Ovary (tissue), 9 donors: ENCODE data around the gene NUMA1. TPM values are rescaled to one million over a fixed set of nuclear protein-coding genes. Genes with fewer than 3 reads are reported as not detected.
A peak's percentile ranks its signal among the peaks of the same experiment; 100 is the strongest.

Experiments used
- DNase-seq, 5 donors: peaks; one replicate each; pipeline ENCODE4 v3.0.0-alpha.2; 2019 to 2020
- H3K27ac ChIP-seq, 2 donors: fragments of 200-600 bp; one replicate each; pipeline versions ENCODE4 v1.5.1 to v1.8.0; 2019 to 2022
- H3K27me3 ChIP-seq: fragments of 200-600 bp; one replicate; pipeline ENCODE4 v1.8.0; 2022
- H3K36me3 ChIP-seq: fragments of 200-600 bp; sonication (generic); one replicate; pipeline ENCODE4 v1.5.1; 2019
- H3K4me1 ChIP-seq: one replicate; pipeline ENCODE4 v1.8.1; 2013; ENCODE audit warnings: mild to moderate bottlenecking, moderate library complexity; ENCODE audit not compliant: insufficient read depth
- H3K4me3 ChIP-seq: fragments of 200-600 bp; sonication (generic); one replicate; pipeline ENCODE4 v1.5.1; 2017
- H3K9me3 ChIP-seq, 2 donors: fragments of 200-600 bp in 1 of 2; sonication (generic) in 1 of 2; one replicate each; pipeline versions ENCODE4 v1.5.1 to v1.8.1; 2013 to 2019; ENCODE audit warnings: mild to moderate bottlenecking in 1 of 2, moderate library complexity in 1 of 2
- CTCF ChIP-seq, 3 donors: fragments of 450-650 bp in 2 of 3; fragments of 200-600 bp in 1 of 3; IDR thresholded peaks; one replicate each; pipeline versions ENCODE4 v1.5.1 to v1.8.0; 2016 to 2022; ENCODE audit warnings: antibody characterized with exemption in 3 of 3, mild to moderate bottlenecking in 1 of 3
- EP300 ChIP-seq: sonication (generic); formaldehyde crosslinking; IDR thresholded peaks from one replicate; pipeline ENCODE4 v1.6.1; 2017; ENCODE audit warnings: antibody characterized with exemption
- POLR2A ChIP-seq: fragments of 450-650 bp; IDR thresholded peaks from one replicate; pipeline ENCODE4 v1.6.1; 2017; ENCODE audit warnings: antibody characterized with exemption, mild to moderate bottlenecking, moderate library complexity
- whole genome bisulfite sequencing, 3 donors: extraction: QIAGEN DNeasy Blood & Tissue Kit in 1 of 3; methylation state at CpG; one replicate each; pipeline versions ENCODE4 v1.1.5 to v1.1.7; 2013 to 2017; 5-methylcytosine and 5-hydroxymethylcytosine counted together
- intact Hi-C, 4 donors: fragments of 100-400 bp; cut with DNase I; formaldehyde crosslinking; loops; one replicate each; pipeline versions ENCODE4 v1.11.0 to v1.15.1; 2022 to 2023
- polyA plus RNA-seq, 2 donors: library from polyadenylated mRNA; stranded (reverse); fragments of 200-250 nt in 1 of 2; fragments of 350-450 nt in 1 of 2; fragmentation: Illumina TruSeq in 1 of 2; extraction: RNeasy Lipid Tissue Mini Kit (QIAGEN cat#74804) in 1 of 2; gene quantifications; one replicate each; pipeline ENCODE4 v1.2.3, GENCODE V29; 2013 to 2014
- total RNA-seq, 7 donors: library from RNA; depleted of rRNA in 2 of 7; stranded (reverse); fragments of >200 nt in 2 of 7; fragmentation: NEBNext Ultra II Directional in 3 of 7; extraction: Animal tissue kit (Norgen Biotek cat#: 25700) in 3 of 7; gene quantifications; one replicate each; pipeline versions ENCODE4 v1.1.0 to v1.2.4, GENCODE V29; 2016 to 2023
- donor health status: DM: no; HTN: no; CAD: no; lungs with moderate emphysema.
- donor health status: DM: no; HTN: no; CAD: no.
- donor health status: Bipolar disorder and iron deficiency.
- donor health status: DM: yes; HTN: yes; CAD: no.
- donor health status: DM: no; HTN: no; CAD: no.
- donor health status: DM: yes; HTN: yes; CAD: no.

The NUMA1 gene
- total and polyA plus RNA-seq, 9 donors: 156 to 270 (median 235) TPM

- intact Hi-C loops: no loop called here
- peak overlapping the region in 1 of 2 donors; percentile 27 for H3K27ac ChIP-seq
- DNase-seq: peak; percentile 43 to 63 (median 61)
- no peaks in the 10 kb centered on the region for H3K9me3 ChIP-seq
- no peaks in the 10 kb centered on the region for H3K27me3 ChIP-seq
- peaks cover 18% of the 10 kb centered on the region for H3K4me1 ChIP-seq
- no peaks in the 10 kb centered on the region for H3K36me3 ChIP-seq
- WGBS, 3 donors: 24 to 54% (median 37%) methylated on average over 5 of the region's 5 CpGs
- no peak overlapping the region for H3K4me3 ChIP-seq
- TF ChIP-seq EP300 (no peak), POLR2A (no peak), CTCF (IDR thresholded peaks at IDR 0.05) (no peak)
Measured at GRCh38 chr11:72045849-72046248, 34.5 kb downstream of the NUMA1 start.

GRCh38 chr11:72042064-72042745, 38.1 kb downstream of the NUMA1 start:
- Histone ChIP-seq H3K36me3 (no peaks in the 10 kb centered on the region), H3K4me3 (peak overlapping the region; percentile 57), H3K27ac (peak overlapping the region; percentile 89 to 99), H3K27me3 (no peaks in the 10 kb centered on the region), H3K4me1 (peaks cover 19% of the 10 kb centered on the region), H3K9me3 (no peaks in the 10 kb centered on the region)
- WGBS, 3 donors: 17 to 19% (median 18%) methylated on average over 5 of the region's 5 CpGs
- intact Hi-C loops: loop anchor here in 1 of 4 donors (5.0 kb wide), 1 partner anchor 35 kb away; no protein-coding TSS in a partner anchor
- no peak for DNase-seq
- TF ChIP-seq CTCF (IDR thresholded peaks at IDR 0.05) (no peak), POLR2A (no peak), EP300 (no peak)

GRCh38 chr11:72041364-72042063, 38.8 kb downstream of the NUMA1 start:
- no peaks in the 10 kb centered on the region for H3K36me3 ChIP-seq
- peak; percentile 71 to 84 (median 78) for DNase-seq
- TF ChIP-seq EP300 (no peak), POLR2A (peak; percentile 15), CTCF (IDR thresholded peaks at IDR 0.05) (no peak)
- WGBS, 3 donors: 0 to 1% (median 1%) methylated on average over 22 to 23 of the region's 23 CpGs
- H3K4me3 ChIP-seq: peak overlapping the region; percentile 57
- no peaks in the 10 kb centered on the region for H3K27me3 ChIP-seq
- H3K9me3 ChIP-seq: no peaks in the 10 kb centered on the region
- peak overlapping the region; percentile 89 to 99 for H3K27ac ChIP-seq
- intact Hi-C loops: loop anchor here in 1 of 4 donors (5.0 kb wide), 1 partner anchor 36 kb away; no protein-coding TSS in a partner anchor
- H3K4me1 ChIP-seq: peaks cover 25% of the 10 kb centered on the region

GRCh38 chr11:72040491-72041363, 39.6 kb downstream of the NUMA1 start:
- WGBS, 3 donors: 0 to 1% (median 0%) methylated on average over 23 of the region's 23 CpGs
- no peaks in the 10 kb centered on the region for H3K27me3 ChIP-seq
- intact Hi-C loops: loop anchor here in 1 of 4 donors (5.0 kb wide), 1 partner anchor 37 kb away; no protein-coding TSS in a partner anchor
- peak; percentile 97 to 98 (median 98) for DNase-seq
- H3K36me3 ChIP-seq: no peaks in the 10 kb centered on the region
- H3K9me3 ChIP-seq: no peaks in the 10 kb centered on the region
- H3K27ac ChIP-seq: peak overlapping the region; percentile 89 to 99
- TF ChIP-seq POLR2A (peak; percentile 49), CTCF (IDR thresholded peaks at IDR 0.05) (peak in 1 of 3 donors; percentile 10), EP300 (peak; percentile 50)
- peaks cover 27% of the 10 kb centered on the region for H3K4me1 ChIP-seq
- H3K4me3 ChIP-seq: peak overlapping the region; percentile 57
